Right kidney (tissue), 1 donor: Measurements from ENCODE around the gene SMARCAL1.

Experiments
- DNase-seq: peaks from one replicate; pipeline ENCODE4 v3.0.0-alpha.2; 2016

SMARCAL1 gene

GRCh38 chr2:216426166-216426777 is 14.0 kb downstream of the SMARCAL1 start:
- no peak for DNase-seq

GRCh38 chr2:216426938-216427337 is 14.7 kb downstream of the SMARCAL1 start:
- DNase-seq = no peak

- no peak for DNase-seq
Observed at GRCh38 chr2:216428618-216429350, 16.5 kb downstream of the SMARCAL1 start.

GRCh38 chr2:216429428-216429827 is 17.1 kb downstream of the SMARCAL1 start:
- DNase-seq = no peak

GRCh38 chr2:216430811-216431530 is 18.7 kb downstream of the SMARCAL1 start:
- no peak for DNase-seq

- no peak for DNase-seq
Observed at GRCh38 chr2:216431531-216431856, 19.2 kb downstream of the SMARCAL1 start.

GRCh38 chr2:216436383-216436782 is 24.1 kb downstream of the SMARCAL1 start:
- DNase-seq = no peak

- no peak for DNase-seq
Observed at GRCh38 chr2:216441308-216442010, 29.2 kb downstream of the SMARCAL1 start.

- DNase-seq = no peak
Observed at GRCh38 chr2:216445501-216445900, 33.2 kb downstream of the SMARCAL1 start.

- no peak for DNase-seq
Observed at GRCh38 chr2:216446343-216446742, 34.1 kb downstream of the SMARCAL1 start.

- no peak for DNase-seq
Observed at GRCh38 chr2:216447293-216447692, 35.0 kb downstream of the SMARCAL1 start.

GRCh38 chr2:216448829-216449228 is 36.5 kb downstream of the SMARCAL1 start:
- DNase-seq = no peak

GRCh38 chr2:216450346-216450745 is 38.1 kb downstream of the SMARCAL1 start:
- no peak for DNase-seq

GRCh38 chr2:216450784-216451183 is 38.5 kb downstream of the SMARCAL1 start:
- no peak for DNase-seq

GRCh38 chr2:216453955-216454614 is 41.8 kb downstream of the SMARCAL1 start:
- no peak for DNase-seq

GRCh38 chr2:216463148-216463547 is 50.9 kb downstream of the SMARCAL1 start:
- DNase-seq = no peak

- DNase-seq = no peak
Observed at GRCh38 chr2:216464104-216464720, 51.9 kb downstream of the SMARCAL1 start.

GRCh38 chr2:216465579-216466195 is 53.4 kb downstream of the SMARCAL1 start:
- DNase-seq = no peak

- no peak for DNase-seq
Observed at GRCh38 chr2:216467845-216468244, 55.6 kb downstream of the SMARCAL1 start.

- DNase-seq = no peak
Observed at GRCh38 chr2:216469661-216470060, 57.4 kb downstream of the SMARCAL1 start.

- DNase-seq = no peak
Observed at GRCh38 chr2:216473187-216473586, 60.9 kb downstream of the SMARCAL1 start.
